ENCODE measurements around the gene SIRT1. TPM values are rescaled to one million over a fixed set of nuclear protein-coding genes. Genes with fewer than 3 reads are reported as not detected.

Gene SIRT1
- total and polyA plus RNA-seq, 2 of the 8 experiments (the other 6 are each of a cell fraction or from before 2014, with no cell fraction given): 22.6 to 70.9 TPM

GRCh38 chr10:67933199-67933598 lies 48.7 kb downstream of the SIRT1 start (continued):
- TF ChIP-seq CHD7 (IDR thresholded peaks at IDR 0.05; ENCODE audit: insufficient replicate concordance, low read length): no peak

All from H1 (cell line).